HepG2 (cell line): ENCODE measurements around the gene FYTTD1. TPM values are rescaled to one million over a fixed set of nuclear protein-coding genes. Genes with fewer than 3 reads are reported as not detected.

Experiments
- ATAC-seq: fragments of 200-7000 bp; cut with Tn5 transposase; 3 replicates; pipeline ENCODE4 v1.9.1; 2020; ENCODE audit warnings: mild to moderate bottlenecking, moderate library complexity
- BruUV-seq: library from RNA; stranded (reverse); fragments of 400-500 nt; replicated peaks from 2 replicates; lab custom pipeline; 2021; lab: Mats Ljungman, UMichigan
- CTCF ChIA-PET: fragments of 300-600 bp; formaldehyde crosslinking; extraction: SDS; loops from one replicate; lab custom pipeline; 2021; ENCODE audit warnings: low total read pairs, inconsistent platforms, low intra/inter-chr PET ratio; lab: Yijun Ruan, JAX
- POLR2A ChIA-PET: fragments of 350-600 bp; sonication (Branson Sonifier 250); formaldehyde crosslinking; loops from one replicate; lab custom pipeline; 2020; ENCODE audit warnings: antibody characterized with exemption, inconsistent platforms; lab: Yijun Ruan, JAX
- DNase-seq: peaks from one replicate; pipeline ENCODE4 v3.0.0-alpha.2; 2015; ENCODE audit warnings: low spot score
- FAIRE-seq: peaks from 3 replicates; lab custom pipeline; 2011; peaks lifted over from hg19 to GRCh38; lab: Jason Lieb, UNC
- H2AFZ ChIP-seq: one replicate; pipeline ENCODE4 v1.6.1; 2011; ENCODE audit warnings: low read length, inconsistent platforms
- H3K27ac ChIP-seq: fragments of 300-600 bp; 3 replicates; pipeline ENCODE4 v1.8.0; 2011; ENCODE audit warnings: mixed run types, mild to moderate bottlenecking, mixed read lengths, low read length, inconsistent platforms; ENCODE audit not compliant: insufficient read depth; ENCODE audit errors: extremely low read length
- H3K27me3 ChIP-seq, 2 experiments: fragments of 200-600 bp in 1 of 2; 2 replicates in 1 of 2; 3 replicates in 1 of 2; pipeline versions ENCODE4 v1.6.0 to v1.8.0; 2011; ENCODE audit warnings: low read length in 2 of 2, mild to moderate bottlenecking in 2 of 2, moderate library complexity in 2 of 2, inconsistent platforms in 1 of 2; ENCODE audit not compliant: insufficient read depth in 2 of 2, control insufficient read depth in 1 of 2
- H3K36me3 ChIP-seq, 2 experiments: fragments of 200-600 bp in 1 of 2; replicated peaks in 1 of 2; 2 replicates in 1 of 2; 3 replicates in 1 of 2; pipeline versions ENCODE4 v1.5.1 to v1.8.0; 2011; ENCODE audit warnings: low read length in 2 of 2, inconsistent platforms in 1 of 2; ENCODE audit not compliant: insufficient read depth in 2 of 2, control insufficient read depth in 1 of 2
- H3K4me1 ChIP-seq: 2 replicates; pipeline ENCODE4 v1.5.1; 2012; ENCODE audit warnings: low read length, inconsistent platforms; ENCODE audit not compliant: insufficient read depth
- H3K4me2 ChIP-seq: 2 replicates; pipeline ENCODE4 v1.6.0; 2011; ENCODE audit warnings: low read depth, low read length, inconsistent platforms
- H3K4me3 ChIP-seq, 3 experiments: fragments of 200-600 bp in 1 of 3; sonication (generic), shearing (Covaris generic) in 1 of 3; replicated peaks in 1 of 3; 2 replicates each; pipeline ENCODE4 v1.5.1; 2011 to 2016; ENCODE audit warnings: low read length in 3 of 3, inconsistent platforms in 2 of 3, low read depth in 2 of 3, mild to moderate bottlenecking in 2 of 3, control low read depth in 1 of 3, mixed read lengths in 1 of 3; ENCODE audit not compliant: insufficient read depth in 1 of 3
- H3K79me2 ChIP-seq: one replicate; pipeline ENCODE4 v1.6.1; 2011; ENCODE audit warnings: low read length, inconsistent platforms; ENCODE audit not compliant: insufficient read depth
- H3K9ac ChIP-seq: 2 replicates; pipeline ENCODE4 v1.6.0; 2011; ENCODE audit warnings: mild to moderate bottlenecking, low read depth, low read length, inconsistent platforms; ENCODE audit not compliant: insufficient read depth
- H3K9me3 ChIP-seq: 2 replicates; pipeline ENCODE4 v1.5.1; 2012; ENCODE audit warnings: mild to moderate bottlenecking, low read length
- H4K20me1 ChIP-seq: 2 replicates; pipeline ENCODE4 v1.6.0; 2011; ENCODE audit warnings: inconsistent platforms, mild to moderate bottlenecking, low read length, moderate library complexity; ENCODE audit not compliant: insufficient read depth
- ADNP ChIP-seq: sonication (generic); formaldehyde crosslinking; IDR thresholded peaks from 2 replicates; pipeline ENCODE4 v1.4.0; 2020; ENCODE audit warnings: missing genetic modification reagents
- ATF3 ChIP-seq: sonication (generic); formaldehyde crosslinking; IDR thresholded peaks from 2 replicates; pipeline ENCODE4 v1.4.0; 2020; ENCODE audit warnings: missing genetic modification reagents
- ATF7-NPFF ChIP-seq: sonication (generic); formaldehyde crosslinking; IDR thresholded peaks from 2 replicates; pipeline ENCODE4 v1.8.1; 2023; ENCODE audit warnings: mild to moderate bottlenecking, low read depth, missing genetic modification reagents, moderate library complexity
- HNF4A ChIP-seq: sonication (generic); formaldehyde crosslinking; IDR thresholded peaks from 2 replicates; pipeline ENCODE4 v1.4.0; 2020; ENCODE audit warnings: missing genetic modification reagents
- MAZ ChIP-seq, 2 experiments: sonication (generic) in 1 of 2; formaldehyde crosslinking in 1 of 2; IDR thresholded peaks; 2 replicates each; pipeline versions ENCODE4 v1.5.0 to v1.6.1; 2012 to 2020; ENCODE audit warnings: low read depth in 2 of 2, mild to moderate bottlenecking in 2 of 2, borderline replicate concordance in 1 of 2, improper control_type of control experiment in 1 of 2, low read length in 1 of 2, missing genetic modification reagents in 1 of 2, moderate library complexity in 1 of 2
- MIXL1 ChIP-seq: IDR thresholded peaks from 2 replicates; pipeline ENCODE4 v1.6.1; 2016
- NAIF1 ChIP-seq: sonication (generic); formaldehyde crosslinking; IDR thresholded peaks from 2 replicates; pipeline ENCODE4 v1.5.0; 2020; ENCODE audit warnings: mild to moderate bottlenecking, missing genetic modification reagents, borderline replicate concordance
- NR2C2 ChIP-seq: sonication (generic); formaldehyde crosslinking; IDR thresholded peaks from 2 replicates; pipeline ENCODE4 v1.4.0; 2020; ENCODE audit warnings: missing genetic modification reagents, mild to moderate bottlenecking, moderate library complexity, borderline replicate concordance
- RXRA ChIP-seq: sonication (generic); formaldehyde crosslinking; IDR thresholded peaks from 2 replicates; pipeline ENCODE4 v1.5.1; 2020; ENCODE audit warnings: missing genetic modification reagents
- SNAPC2 ChIP-seq: sonication (generic); formaldehyde crosslinking; IDR thresholded peaks from 2 replicates; pipeline ENCODE4 v1.8.1; 2022; ENCODE audit warnings: mild to moderate bottlenecking, missing genetic modification reagents
- TEAD2 ChIP-seq: sonication (generic); formaldehyde crosslinking; IDR thresholded peaks from 2 replicates; pipeline ENCODE4 v1.9.0; 2021; ENCODE audit warnings: missing genetic modification reagents
- TEAD3 ChIP-seq: optimal IDR thresholded peaks from 2 replicates; pipeline ENCODE3; 2016; ENCODE audit warnings: borderline replicate concordance
- THYN1 ChIP-seq: sonication (generic); formaldehyde crosslinking; IDR thresholded peaks from 2 replicates; pipeline ENCODE4 v1.8.1; 2023; ENCODE audit warnings: low read depth, mild to moderate bottlenecking, moderate library complexity, missing genetic modification reagents, borderline replicate concordance
- ZBTB21 ChIP-seq: sonication (generic); formaldehyde crosslinking; IDR thresholded peaks from 2 replicates; pipeline ENCODE4 v1.4.0; 2020; ENCODE audit warnings: missing genetic modification reagents
- ZBTB7B ChIP-seq: sonication (generic); formaldehyde crosslinking; IDR thresholded peaks from 2 replicates; pipeline ENCODE4 v1.4.0; 2020; ENCODE audit warnings: missing genetic modification reagents
- ZFP36L2 ChIP-seq: sonication (generic); formaldehyde crosslinking; IDR thresholded peaks from 2 replicates; pipeline ENCODE4 v1.4.0; 2020; ENCODE audit warnings: missing genetic modification reagents
- ZFP91 ChIP-seq: sonication (generic); formaldehyde crosslinking; IDR thresholded peaks from 2 replicates; pipeline ENCODE4 v1.9.0; 2022; ENCODE audit warnings: missing genetic modification reagents, mild to moderate bottlenecking, borderline replicate concordance
- ZNF230 ChIP-seq: sonication (generic); formaldehyde crosslinking; IDR thresholded peaks from 2 replicates; pipeline ENCODE4 v1.4.0; 2020; ENCODE audit warnings: mild to moderate bottlenecking, missing genetic modification reagents
- ZNF263 ChIP-seq: sonication (generic); formaldehyde crosslinking; IDR thresholded peaks from 2 replicates; pipeline ENCODE4 v1.4.0; 2020; ENCODE audit warnings: missing genetic modification reagents
- ZNF292 ChIP-seq: sonication (generic); formaldehyde crosslinking; IDR thresholded peaks from 2 replicates; pipeline ENCODE4 v1.8.1; 2022; ENCODE audit warnings: mild to moderate bottlenecking, low read depth, missing genetic modification reagents, borderline replicate concordance
- ZNF761 ChIP-seq: sonication (generic); formaldehyde crosslinking; conservative IDR thresholded peaks from 2 replicates; pipeline ENCODE4 v1.4.0; 2020; ENCODE audit warnings: mild to moderate bottlenecking, missing genetic modification reagents
- ZNF839 ChIP-seq: sonication (generic); formaldehyde crosslinking; IDR thresholded peaks from 2 replicates; pipeline ENCODE4 v1.4.0; 2020; ENCODE audit warnings: missing genetic modification reagents, mild to moderate bottlenecking, borderline replicate concordance
- WGBS: methylation state at CpG from one replicate; pipeline ENCODE4 v1.1.6; 2017; ENCODE audit warnings: low lambda C conversion rate; 5-methylcytosine and 5-hydroxymethylcytosine counted together
- in situ Hi-C: cut with HindIII; loops from 2 replicates; pipeline ENCODE4 v1.10.0; 2017; ENCODE audit warnings: low pct_unique_long_range_greater_than_20kb; ENCODE audit not compliant: extremely low pct_ligation_motif_present
- intact Hi-C: fragments of 100-400 bp; cut with micrococcal nuclease; formaldehyde crosslinking; loops from one replicate; pipeline ENCODE4 v1.10.0; 2022; ENCODE audit not compliant: unreplicated experiment
- polyA plus RNA-seq, 8 experiments: library from polyadenylated mRNA; depleted of rRNA in 3 of 8; stranded (reverse) in 7 of 8; unstranded in 1 of 8; fragments of >200 nt; fragmentation: Illumina TruSeq in 4 of 8; extraction: Trizol in 4 of 8; gene quantifications; 2 replicates each; pipeline versions ENCODE4 v1.2.1 to v1.2.3, GENCODE V29; 2011 to 2016; ENCODE audit warnings: low read depth in 4 of 8, missing spikeins in 1 of 8, mixed read lengths in 1 of 8; ENCODE audit not compliant: insufficient read depth in 1 of 8
- total RNA-seq, 5 experiments: library from RNA; depleted of rRNA; stranded (reverse); fragments of >200 nt; fragmentation: Illumina TruSeq; extraction: Trizol; gene quantifications; 2 replicates each; pipeline ENCODE4 v1.2.3, GENCODE V29; 2016; ENCODE audit warnings: low read depth in 1 of 5
- TF ChIP-seq, protein P1 (sequence below): sonication (generic); formaldehyde crosslinking; IDR thresholded peaks from 2 replicates; pipeline ENCODE4 v1.9.0; 2022; ENCODE audit warnings: low read depth, missing genetic modification reagents

FYTTD1 gene
- total and polyA plus RNA-seq, 2 of the 13 experiments (the other 11 are each of a cell fraction or from before 2014, with no cell fraction given): 6.5 to 28.8 TPM

- intact Hi-C loops (loop anchor here (2.0 kb wide), 1 partner anchor 54 kb away; no protein-coding TSS in a partner anchor), in situ Hi-C loops (no loop called here)
- Histone ChIP-seq H3K36me3 (no peaks in the 10 kb centered on the region), H3K27me3 (peaks cover 0 to 5% of the 10 kb centered on the region in 2 experiments; a peak in 1 of 5 replicates), H3K79me2 (peaks cover 22% of the 10 kb centered on the region), H2AFZ (peak overlapping the region; percentile 56), H3K9ac (peak overlapping the region; percentile 20; the same call in 1 of the 2 replicates), H3K4me3 (peak overlapping the region; percentile 75 to 86 (median 77); a peak in 5 of 6 replicates), H4K20me1 (peaks cover 7% of the 10 kb centered on the region; the same call in 1 of the 2 replicates), H3K4me1 (peaks cover 37% of the 10 kb centered on the region), H3K27ac (no peak overlapping the region), H3K9me3 (no peaks in the 10 kb centered on the region), H3K4me2 (peak overlapping the region; percentile 85)
- POLR2A ChIA-PET: no interaction called here
- CTCF ChIA-PET: no interaction called here
- DNase-seq (no peak), ATAC-seq (peak; percentile 73), FAIRE-seq (peak; percentile 18)
- no TSS peak for BruUV-seq
- 0% methylated on average over 8 of the region's 18 CpGs for WGBS
- TF ChIP-seq ZNF230 (CRISPR knock-in tag): no peak
- 0 out of 2 replicates have a peak, but pooled peaks have one; percentile 4 for TF ChIP-seq MIXL1 (CRISPR knock-in tag)
- TF ChIP-seq TEAD3 (CRISPR knock-in tag): peak; percentile 66
- no peak for TF ChIP-seq THYN1 (CRISPR knock-in tag)
- TF ChIP-seq ZBTB21 (CRISPR knock-in tag): peak; percentile 82
- TF ChIP-seq MAZ (IDR thresholded peaks at IDR 0.05; ENCODE audit: borderline replicate concordance, low read depth, low read length): peak; percentile 27; the same call in 1 of the 2 replicates
- TF ChIP-seq MAZ (CRISPR knock-in tag; IDR thresholded peaks at IDR 0.05; ENCODE audit: low read depth): no peak
- no peak for TF ChIP-seq NAIF1 (CRISPR knock-in tag)
- no peak for TF ChIP-seq ATF7-NPFF (CRISPR knock-in tag)
- 0 out of 2 replicates have a peak, but pooled peaks have one; percentile 6 for TF ChIP-seq NR2C2 (CRISPR knock-in tag)
- TF ChIP-seq ADNP: no peak
- peak; percentile 64 for TF ChIP-seq ZNF263 (CRISPR knock-in tag)
- TF ChIP-seq HNF4A (CRISPR knock-in tag): no peak
- no peak for TF ChIP-seq TEAD2 (CRISPR knock-in tag)
- TF ChIP-seq, protein P1, sequence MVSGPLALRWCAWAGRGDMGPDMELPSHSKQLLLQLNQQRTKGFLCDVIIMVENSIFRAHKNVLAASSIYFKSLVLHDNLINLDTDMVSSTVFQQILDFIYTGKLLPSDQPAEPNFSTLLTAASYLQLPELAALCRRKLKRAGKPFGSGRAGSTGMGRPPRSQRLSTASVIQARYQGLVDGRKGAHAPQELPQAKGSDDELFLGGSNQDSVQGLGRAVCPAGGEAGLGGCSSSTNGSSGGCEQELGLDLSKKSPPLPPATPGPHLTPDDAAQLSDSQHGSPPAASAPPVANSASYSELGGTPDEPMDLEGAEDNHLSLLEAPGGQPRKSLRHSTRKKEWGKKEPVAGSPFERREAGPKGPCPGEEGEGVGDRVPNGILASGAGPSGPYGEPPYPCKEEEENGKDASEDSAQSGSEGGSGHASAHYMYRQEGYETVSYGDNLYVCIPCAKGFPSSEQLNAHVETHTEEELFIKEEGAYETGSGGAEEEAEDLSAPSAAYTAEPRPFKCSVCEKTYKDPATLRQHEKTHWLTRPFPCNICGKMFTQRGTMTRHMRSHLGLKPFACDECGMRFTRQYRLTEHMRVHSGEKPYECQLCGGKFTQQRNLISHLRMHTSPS (CRISPR knock-in tag): no peak
- TF ChIP-seq ATF3 (CRISPR knock-in tag): 0 out of 2 replicates have a peak, but pooled peaks have one; percentile 5
- TF ChIP-seq ZBTB7B (CRISPR knock-in tag): peak; percentile 26; the same call in 1 of the 2 replicates
- TF ChIP-seq ZFP36L2 (CRISPR knock-in tag): no peak
- TF ChIP-seq ZFP91 (CRISPR knock-in tag): 0 out of 2 replicates have a peak, but pooled peaks have one; percentile 63
- 0 out of 2 replicates have a peak, but pooled peaks have one; percentile 45 for TF ChIP-seq SNAPC2
- peak; percentile 92 for TF ChIP-seq ZNF292
- no peak for TF ChIP-seq ZNF839 (CRISPR knock-in tag)
- TF ChIP-seq ZNF761 (CRISPR knock-in tag): no peak
- 0 out of 2 replicates have a peak, but pooled peaks have one; percentile 36 for TF ChIP-seq RXRA (CRISPR knock-in tag)
Measured at GRCh38 chr3:197749315-197749600, 425 bp upstream of the FYTTD1 start.
